Aorta (tissue), 5 donors: ENCODE measurements around the gene C3. TPM values are rescaled to one million over a fixed set of nuclear protein-coding genes. Genes with fewer than 3 reads are reported as not detected.

Experiments used
- ATAC-seq: fragments of 200-7000 bp; cut with Tn5 transposase; one replicate; pipeline ENCODE4 v1.9.1; 2022; ENCODE audit warnings: moderate library complexity; ENCODE audit not compliant: low FRiP score
- DNase-seq, 2 donors: peaks; one replicate each; pipeline ENCODE4 v3.0.0-alpha.2; 2020
- H3K27ac ChIP-seq, 2 donors: one replicate each; pipeline ENCODE4 v1.5.1; 2013; ENCODE audit warnings: low read length in 2 of 2, mild to moderate bottlenecking in 2 of 2, moderate library complexity in 2 of 2, control low read depth in 1 of 2, inconsistent platforms in 1 of 2, low read depth in 1 of 2
- H3K27me3 ChIP-seq, 2 donors: one replicate each; pipeline ENCODE4 v1.6.1; 2013; ENCODE audit warnings: control low read depth in 1 of 2, low read length in 1 of 2, mild to moderate bottlenecking in 1 of 2, moderate library complexity in 1 of 2; ENCODE audit not compliant: insufficient read depth in 2 of 2, control insufficient read depth in 1 of 2
- H3K36me3 ChIP-seq, 2 donors: one replicate each; pipeline ENCODE4 v1.6.1; 2013; ENCODE audit warnings: control low read depth in 1 of 2, low read length in 1 of 2, mild to moderate bottlenecking in 1 of 2; ENCODE audit not compliant: insufficient read depth in 2 of 2, control insufficient read depth in 1 of 2
- H3K4me1 ChIP-seq, 2 donors: one replicate each; pipeline ENCODE4 v1.6.1; 2013; ENCODE audit warnings: low read length in 2 of 2, control low read depth in 1 of 2, mild to moderate bottlenecking in 1 of 2, moderate library complexity in 1 of 2; ENCODE audit not compliant: insufficient read depth in 2 of 2, control insufficient read depth in 1 of 2
- H3K4me3 ChIP-seq, 2 donors: one replicate each; pipeline ENCODE4 v1.5.1; 2013; ENCODE audit warnings: low read length in 2 of 2, control low read depth in 1 of 2, mild to moderate bottlenecking in 1 of 2
- H3K9me3 ChIP-seq: one replicate; pipeline ENCODE4 v1.6.1; 2013; ENCODE audit warnings: mild to moderate bottlenecking, low read length; ENCODE audit not compliant: control insufficient read depth
- WGBS, 2 donors: extraction: QIAGEN DNeasy Blood & Tissue Kit; methylation state at CpG; one replicate each; pipeline ENCODE4 v1.1.7; 2013; 5-methylcytosine and 5-hydroxymethylcytosine counted together
- intact Hi-C, 2 donors: fragments of 100-400 bp; cut with DNase I; formaldehyde crosslinking; loops; one replicate each; pipeline versions ENCODE4 v1.14.2 to v1.15.0; 2022
- polyA plus RNA-seq, 2 donors: library from polyadenylated mRNA; stranded (reverse); fragments of 200-250 nt; gene quantifications; one replicate each; pipeline ENCODE4 v1.2.3, GENCODE V29; 2013
- total RNA-seq, 2 donors: library from RNA; stranded (reverse); fragmentation: NEBNext Ultra II Directional; extraction: Animal tissue kit (Norgen Biotek cat#: 25700); gene quantifications; one replicate each; pipeline ENCODE4 v1.2.1, GENCODE V29; 2021
- donor health status: healthy with polysubstance abuse.
- donor health status: Bipolar disorder and iron deficiency.
- donor health status: DM: no; HTN: no; CAD: no.
- donor health status: DM: no; HTN: no; CAD: no.
- donor health status: DM: yes; HTN: yes; CAD: no.

The C3 gene
- total and polyA plus RNA-seq, 4 donors: 9.1 to 3,196 (median 522) TPM

DNA sequence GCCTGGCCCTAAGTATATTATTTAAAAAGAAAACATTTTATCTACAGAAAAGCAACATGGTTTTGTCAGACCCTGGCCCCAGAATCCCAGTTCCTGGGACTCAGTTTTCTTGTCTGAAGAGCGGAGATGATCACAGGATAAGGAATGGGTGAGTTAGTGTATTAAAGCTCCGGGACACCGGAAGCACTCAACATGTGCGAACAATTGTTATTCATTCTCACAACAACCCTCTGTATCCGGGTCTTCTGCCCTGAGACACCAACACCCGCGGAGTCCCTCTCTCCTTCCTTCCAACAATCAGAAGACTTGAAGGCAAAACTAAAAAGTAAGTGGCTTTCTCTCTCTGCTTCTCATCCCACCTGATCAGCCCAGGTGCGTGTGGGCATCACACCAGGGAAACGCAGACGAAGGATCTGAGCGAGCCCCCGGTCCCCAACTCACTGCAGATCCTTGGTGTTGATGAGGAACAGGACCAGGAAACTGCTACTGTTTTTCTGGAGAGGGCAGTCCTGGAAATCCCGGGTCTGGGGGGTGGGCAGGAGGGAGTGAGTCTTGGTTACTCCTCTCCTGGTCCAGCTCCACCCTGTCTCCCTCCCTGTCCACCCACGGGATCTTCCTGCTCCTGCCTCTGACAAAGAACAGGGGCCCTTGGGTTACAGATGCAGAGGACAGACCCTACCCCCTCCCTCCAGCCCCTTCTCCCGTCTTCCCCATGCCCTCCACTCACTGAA lies 14.9 kb upstream of the C3 start:
- 75 to 77% methylated on average over 15 of the region's 15 CpGs for WGBS, 2 donors
- intact Hi-C loops: loop anchor here in 1 of 2 donors (5.0 to 10.0 kb wide), 3 partner anchors 101 to 273 kb away; partner anchors contain the start of gene CRB3
- no peak for ATAC-seq
- peaks cover 0 to 3% of the 10 kb centered on the region in 2 donors for H3K36me3 ChIP-seq
- no peaks in the 10 kb centered on the region for H3K4me1 ChIP-seq
- no peak overlapping the region for H3K27ac ChIP-seq
- no peak overlapping the region for H3K4me3 ChIP-seq
- no peak for DNase-seq
- H3K27me3 ChIP-seq: no peaks in the 10 kb centered on the region
- no peaks in the 10 kb centered on the region for H3K9me3 ChIP-seq

DNA sequence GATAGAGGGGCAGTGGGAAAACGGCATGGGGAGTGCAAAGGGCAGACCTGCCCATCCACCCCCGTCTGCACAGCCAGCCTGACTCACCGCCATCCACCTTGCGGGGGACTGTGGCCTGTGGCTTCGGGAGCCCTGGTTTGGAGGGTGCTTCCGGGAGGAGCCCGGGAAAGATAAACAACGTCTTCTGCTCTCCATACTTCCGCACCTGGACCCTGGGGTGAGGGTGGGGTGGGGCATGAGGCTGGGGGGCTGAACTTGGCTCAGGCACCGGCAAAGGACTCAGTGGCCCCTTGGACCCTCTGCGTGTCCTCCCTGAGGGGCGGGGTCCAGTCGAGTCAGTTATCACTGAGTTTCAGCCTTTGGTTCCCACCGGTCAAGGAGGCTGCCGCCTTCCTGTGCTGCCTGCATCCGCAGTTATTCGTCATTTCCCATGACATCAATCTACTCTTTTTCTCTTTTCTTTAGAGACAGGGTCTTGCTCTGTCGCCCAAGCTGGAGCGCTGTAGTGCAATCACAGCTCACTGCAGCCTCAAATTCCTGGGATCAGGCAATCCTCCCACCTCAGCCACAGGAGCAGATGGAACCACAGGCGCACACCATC lies 13.7 kb upstream of the C3 start:
- Histone ChIP-seq H3K36me3 (peaks cover 0 to 3% of the 10 kb centered on the region in 2 donors), H3K27me3 (no peaks in the 10 kb centered on the region), H3K9me3 (no peaks in the 10 kb centered on the region), H3K4me1 (no peaks in the 10 kb centered on the region), H3K4me3 (no peak overlapping the region), H3K27ac (no peak overlapping the region)
- DNase-seq (no peak), ATAC-seq (no peak)
- 71 to 73% methylated on average over 20 of the region's 20 CpGs for WGBS, 2 donors
- intact Hi-C loops: loop anchor here in 1 of 2 donors (10.0 kb wide), 2 partner anchors 99 to 209 kb away; no protein-coding TSS in a partner anchor

DNA sequence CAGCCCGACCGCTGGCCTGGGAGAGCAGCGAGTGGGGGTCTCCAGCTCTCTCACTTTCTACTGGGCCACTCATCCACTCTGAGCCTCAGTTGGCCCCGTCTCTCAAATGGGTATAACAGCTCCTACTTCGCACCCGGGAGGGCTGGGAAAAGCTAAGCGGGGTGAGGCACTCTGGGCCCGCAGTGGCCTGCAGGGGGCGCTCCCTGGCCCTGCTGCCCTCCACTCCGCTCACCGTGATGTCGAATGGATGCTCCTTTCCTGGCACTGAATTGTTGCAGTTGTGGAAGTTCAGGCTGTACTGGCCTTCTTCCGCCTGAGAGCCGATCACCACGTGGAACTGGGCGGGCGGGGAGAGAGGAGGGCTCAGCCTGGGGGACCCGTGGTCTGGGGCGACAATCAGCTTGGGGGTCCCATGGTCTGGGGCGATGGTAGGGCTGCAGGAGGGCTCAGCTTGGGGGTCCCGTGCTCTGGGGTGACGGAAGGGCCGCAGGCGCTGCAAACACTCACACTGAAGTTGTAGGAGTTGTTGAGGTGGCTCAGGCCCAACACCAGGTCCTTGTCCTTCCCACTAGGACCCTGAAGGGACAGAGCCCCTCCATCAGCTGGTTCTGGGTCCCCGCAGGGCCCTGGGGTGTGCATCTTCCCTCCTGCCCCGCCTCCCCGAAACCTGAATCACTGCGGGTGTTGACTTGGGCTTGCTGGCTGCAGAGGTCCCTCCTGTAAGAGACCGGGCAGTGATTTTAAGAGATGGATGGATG lies 13.1 kb upstream of the C3 start:
- intact Hi-C loops: loop anchor here in 1 of 2 donors (10.0 kb wide), 2 partner anchors 99 to 209 kb away; no protein-coding TSS in a partner anchor
- DNase-seq (no peak), ATAC-seq (no peak)
- Histone ChIP-seq H3K4me1 (no peaks in the 10 kb centered on the region), H3K4me3 (no peak overlapping the region), H3K27ac (no peak overlapping the region), H3K36me3 (peaks cover 0 to 3% of the 10 kb centered on the region in 2 donors), H3K27me3 (no peaks in the 10 kb centered on the region), H3K9me3 (no peaks in the 10 kb centered on the region)
- 89 to 91% methylated on average over 29 of the region's 29 CpGs for WGBS, 2 donors

DNA sequence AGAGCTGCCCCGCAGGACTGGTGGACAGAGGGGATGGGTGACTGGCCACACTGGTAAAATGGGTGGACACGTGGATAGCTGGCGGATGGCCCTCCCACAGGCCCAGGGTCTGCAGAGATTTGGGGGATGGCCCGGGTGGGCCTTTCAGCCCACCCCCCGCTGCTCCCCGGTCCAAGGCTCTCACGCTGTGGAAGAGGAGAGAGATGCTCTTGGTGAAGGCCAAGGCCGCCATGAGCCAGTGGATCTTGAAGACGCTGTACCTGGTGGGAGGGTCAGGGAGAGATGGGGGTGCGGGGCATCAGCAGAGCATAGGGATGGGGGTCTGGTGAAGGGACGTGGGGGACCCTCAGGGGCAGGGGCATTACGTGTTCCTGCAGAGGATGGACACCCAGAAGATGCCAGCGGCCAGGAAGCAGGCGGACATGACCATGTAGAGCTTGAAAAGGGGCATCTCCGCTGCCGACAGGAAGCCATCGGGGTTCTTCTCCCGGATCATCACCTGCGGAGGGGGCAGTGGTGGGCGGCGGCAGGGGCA lies 12.4 kb upstream of the C3 start:
- 91 to 93% methylated on average over 21 of the region's 21 CpGs for WGBS, 2 donors
- no peaks in the 10 kb centered on the region for H3K9me3 ChIP-seq
- no peak overlapping the region for H3K27ac ChIP-seq
- H3K4me3 ChIP-seq: no peak overlapping the region
- ATAC-seq (no peak), DNase-seq (peak in 1 of 2 donors; percentile 43)
- H3K4me1 ChIP-seq: no peaks in the 10 kb centered on the region
- H3K36me3 ChIP-seq: peaks cover 0 to 3% of the 10 kb centered on the region in 2 donors
- intact Hi-C loops: loop anchor here in 1 of 2 donors (10.0 kb wide), 2 partner anchors 98 to 208 kb away; no protein-coding TSS in a partner anchor
- H3K27me3 ChIP-seq: no peaks in the 10 kb centered on the region

DNA sequence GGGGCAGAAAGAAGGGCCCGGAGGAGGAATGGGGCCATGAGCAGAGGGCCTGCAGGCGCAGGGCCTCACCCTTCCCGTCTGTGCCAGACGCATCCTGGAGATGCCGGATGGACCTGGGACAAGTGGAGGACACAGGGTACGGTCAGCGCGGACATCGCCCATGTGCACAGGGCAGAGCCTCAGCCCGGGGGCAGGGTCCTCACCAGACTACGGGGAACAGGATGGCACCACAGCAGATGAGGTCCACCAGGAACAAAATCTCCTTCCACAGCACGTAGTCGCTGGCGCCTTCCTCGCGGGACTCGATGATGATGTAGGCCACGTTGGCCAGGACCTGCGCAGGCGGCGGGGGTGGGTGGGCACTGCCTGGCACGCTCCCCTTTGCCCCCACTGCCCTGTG lies 11.4 kb upstream of the C3 start:
- Histone ChIP-seq H3K36me3 (peaks cover 0 to 3% of the 10 kb centered on the region in 2 donors), H3K9me3 (no peaks in the 10 kb centered on the region), H3K27me3 (no peaks in the 10 kb centered on the region), H3K4me3 (no peak overlapping the region), H3K4me1 (no peaks in the 10 kb centered on the region), H3K27ac (no peak overlapping the region)
- intact Hi-C loops: loop anchor here in 1 of 2 donors (10.0 kb wide), 2 partner anchors 97 to 207 kb away; no protein-coding TSS in a partner anchor
- ATAC-seq: no peak
- no peak for DNase-seq
- WGBS, 2 donors: 91 to 92% methylated on average over 18 to 22 of the region's 22 CpGs

DNA sequence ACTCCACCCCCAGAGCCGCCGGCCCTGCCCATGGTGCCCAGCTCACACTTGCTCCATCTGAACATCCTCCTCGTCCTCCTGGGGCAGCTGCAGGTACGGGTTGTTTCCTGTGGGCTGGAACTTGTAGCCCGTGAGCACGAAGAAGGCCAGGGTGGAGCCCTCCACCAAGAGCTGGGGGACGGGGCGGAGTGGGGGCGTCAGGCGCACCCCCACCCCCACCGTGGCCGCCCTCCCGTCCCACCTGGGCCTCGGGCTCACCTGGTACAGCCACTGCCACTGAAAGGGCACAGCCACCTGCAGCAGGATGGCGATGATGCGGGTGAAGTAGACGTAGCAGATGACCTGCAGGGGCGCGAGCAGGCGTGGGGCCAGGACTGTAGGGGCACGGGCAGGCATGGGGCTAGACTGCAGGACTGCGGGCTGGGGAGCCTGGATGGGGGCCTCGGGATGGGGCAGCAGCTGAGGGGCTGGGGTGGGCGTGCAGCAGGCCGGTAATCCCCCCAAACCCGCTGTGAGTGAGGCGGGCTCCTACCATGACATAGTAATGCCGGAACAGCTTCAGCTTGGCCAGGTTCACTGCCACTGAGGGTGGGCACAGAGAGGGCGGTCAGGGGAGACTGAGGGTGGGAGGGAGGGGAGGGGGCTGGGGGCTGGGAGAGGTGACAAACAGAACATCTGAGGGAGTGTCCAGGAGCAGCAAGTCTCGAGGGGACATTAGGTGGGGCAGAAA lies 10.7 kb upstream of the C3 start:
- intact Hi-C loops: loop anchor here in 1 of 2 donors (10.0 kb wide), 2 partner anchors 96 to 206 kb away; no protein-coding TSS in a partner anchor
- ATAC-seq: no peak

DNA sequence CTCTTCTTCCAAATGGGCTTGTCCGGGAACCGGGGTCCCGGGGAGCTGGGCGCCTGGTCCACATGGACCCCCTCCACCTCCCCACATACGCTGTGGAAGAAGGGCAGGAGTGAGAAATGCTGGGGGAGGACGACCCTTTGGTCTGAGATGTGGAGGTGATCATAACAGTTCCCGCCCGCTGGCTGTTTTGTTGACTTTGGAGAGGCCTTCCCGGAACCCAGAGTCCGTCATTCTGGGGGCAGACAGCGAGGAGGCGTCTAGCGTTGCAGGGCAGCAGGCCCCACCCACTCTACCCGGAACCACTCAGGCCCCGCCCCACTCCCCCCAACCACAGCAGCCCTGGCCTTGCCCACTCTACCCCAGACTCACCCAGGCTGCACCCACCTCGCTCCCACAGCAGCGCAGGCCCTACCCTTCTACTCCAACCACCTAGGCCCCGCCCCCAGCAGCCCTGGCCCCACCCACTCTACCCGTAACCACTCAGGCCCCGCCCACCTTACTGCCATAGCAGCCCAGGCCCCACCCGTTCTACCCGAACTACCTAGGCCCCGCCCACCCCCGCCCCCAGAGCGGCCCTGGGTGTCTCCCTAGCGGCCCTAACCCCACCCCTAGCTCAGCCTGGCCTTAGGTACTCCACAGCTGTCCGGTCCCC lies 9.8 kb upstream of the C3 start:
- peaks cover 0 to 3% of the 10 kb centered on the region in 2 donors for H3K36me3 ChIP-seq
- peak; percentile 81 for ATAC-seq
- peak; percentile 84 to 91 for DNase-seq
- H3K4me1 ChIP-seq: no peaks in the 10 kb centered on the region
- H3K4me3 ChIP-seq: no peak overlapping the region
- WGBS, 2 donors: 52 to 58% methylated on average over 19 to 27 of the region's 27 CpGs
- H3K27ac ChIP-seq: no peak overlapping the region
- H3K27me3 ChIP-seq: no peaks in the 10 kb centered on the region
- no peaks in the 10 kb centered on the region for H3K9me3 ChIP-seq
- intact Hi-C loops: loop anchor here in 1 of 2 donors (10.0 kb wide), 2 partner anchors 95 to 205 kb away; no protein-coding TSS in a partner anchor

More for the DNA sequence above, 10.7 kb upstream of the C3 start:
- H3K4me1 ChIP-seq: no peaks in the 10 kb centered on the region
- H3K36me3 ChIP-seq: peaks cover 0 to 3% of the 10 kb centered on the region in 2 donors
- 88 to 89% methylated on average over 30 of the region's 30 CpGs for WGBS, 2 donors
- no peaks in the 10 kb centered on the region for H3K27me3 ChIP-seq
- no peak overlapping the region for H3K27ac ChIP-seq
- no peak for DNase-seq
- H3K4me3 ChIP-seq: no peak overlapping the region
- H3K9me3 ChIP-seq: no peaks in the 10 kb centered on the region
